ENCODE data around the gene REELD1.

GRCh38 chr4:146176891-146177290, 37.4 kb upstream of the REELD1 start:
- no peak for TF ChIP-seq CTCF (IDR thresholded peaks at IDR 0.05 in 2 of 3, conservative IDR thresholded peaks at IDR 0.05 in 1 of 3; ENCODE audit: borderline replicate concordance in 1 of 3, insufficient read depth in 1 of 3, low read depth in 2 of 3, low read length in 2 of 3)
- TF ChIP-seq POLR2AphosphoS5 (IDR thresholded peaks at IDR 0.05; ENCODE audit: low read depth, low read length): no peak
- TF ChIP-seq EZH2phosphoT487 (IDR thresholded peaks at IDR 0.05; ENCODE audit: borderline replicate concordance): no peak
- no peak for TF ChIP-seq EZH2 (IDR thresholded peaks at IDR 0.05)
- no peak for TF ChIP-seq POLR2A (IDR thresholded peaks at IDR 0.05; ENCODE audit: borderline replicate concordance, extremely low read depth, insufficient read depth, insufficient read length)

Data from HCT116 (cell line).